Measurements from ENCODE around the gene SLC26A1. TPM values are rescaled to one million over a fixed set of nuclear protein-coding genes. Genes with fewer than 3 reads are reported as not detected.
"Not testable (repeated sequence)": the region's sequence is repeated elsewhere in the genome, so short reads cannot be mapped to it uniquely, and the experiment has no call there.

SLC26A1 gene
- total RNA-seq, 6 experiments from 2014 or later = 0.16 to 0.38 (median 0.19) TPM; not detected in 3

GRCh38 chr4:984336-985054 is 8.7 kb downstream of the SLC26A1 start:
- no peak overlapping the region for H3K27ac Mint-ChIP-seq
- no peak for TF ChIP-seq CTCF (IDR thresholded peaks at IDR 0.05)
- no peaks in the 10 kb centered on the region for H3K9me3 Mint-ChIP-seq
- no peak overlapping the region; the same call in 1 of the 2 replicates for H3K4me3 Mint-ChIP-seq
- H3K4me1 Mint-ChIP-seq (ENCODE audit: low read depth) = peaks cover 28% of the 10 kb centered on the region
- no peaks in the 10 kb centered on the region for H3K36me3 Mint-ChIP-seq (ENCODE audit: low read depth)
- DNase-seq = no peak
- H3K27me3 Mint-ChIP-seq (ENCODE audit: insufficient read depth) = no peaks in the 10 kb centered on the region; the same call in 1 of the 2 replicates

- no peaks in the 10 kb centered on the region for H3K9me3 Mint-ChIP-seq
- H3K27ac Mint-ChIP-seq = no peak overlapping the region
- TF ChIP-seq CTCF (IDR thresholded peaks at IDR 0.05) = no peak
- peaks cover 29% of the 10 kb centered on the region for H3K4me1 Mint-ChIP-seq (ENCODE audit: low read depth)
- no peaks in the 10 kb centered on the region for H3K36me3 Mint-ChIP-seq (ENCODE audit: low read depth)
- H3K4me3 Mint-ChIP-seq = no peak overlapping the region
- no peak for DNase-seq
- H3K27me3 Mint-ChIP-seq (ENCODE audit: insufficient read depth) = no peaks in the 10 kb centered on the region; the same call in 1 of the 2 replicates
Measured at GRCh38 chr4:982814-983213, 10.4 kb downstream of the SLC26A1 start.

- no peak for DNase-seq
- no peak overlapping the region for H3K4me3 Mint-ChIP-seq
- H3K4me1 Mint-ChIP-seq (ENCODE audit: low read depth) = peaks cover 29% of the 10 kb centered on the region
- no peak overlapping the region for H3K27ac Mint-ChIP-seq
- no peaks in the 10 kb centered on the region; the same call in 1 of the 2 replicates for H3K27me3 Mint-ChIP-seq (ENCODE audit: insufficient read depth)
- TF ChIP-seq CTCF (IDR thresholded peaks at IDR 0.05) = no peak
- H3K9me3 Mint-ChIP-seq = no peaks in the 10 kb centered on the region
- no peaks in the 10 kb centered on the region for H3K36me3 Mint-ChIP-seq (ENCODE audit: low read depth)
Measured at GRCh38 chr4:982291-982690, 10.9 kb downstream of the SLC26A1 start.

GRCh38 chr4:978957-979701 is 14.1 kb downstream of the SLC26A1 start:
- no peaks in the 10 kb centered on the region for H3K36me3 Mint-ChIP-seq (ENCODE audit: low read depth)
- H3K27ac Mint-ChIP-seq = peak overlapping the region; percentile 83; the same call in 1 of the 2 replicates
- DNase-seq = peak; percentile 25

GRCh38 chr4:976016-976415 is 17.2 kb downstream of the SLC26A1 start:
- H3K4me3 Mint-ChIP-seq; H3K27me3 Mint-ChIP-seq (ENCODE audit: insufficient read depth); H3K27ac Mint-ChIP-seq; H3K36me3 Mint-ChIP-seq (ENCODE audit: low read depth); H3K9me3 Mint-ChIP-seq; DNase-seq: not testable (repeated sequence)
- H3K4me1 Mint-ChIP-seq (ENCODE audit: low read depth) = peaks cover 10% of the 10 kb centered on the region

More at GRCh38 chr4:978957-979701, 14.1 kb downstream of the SLC26A1 start:
- TF ChIP-seq CTCF (IDR thresholded peaks at IDR 0.05) = no peak
- H3K4me3 Mint-ChIP-seq = peak overlapping the region; percentile 57
- no peaks in the 10 kb centered on the region for H3K9me3 Mint-ChIP-seq
- no peaks in the 10 kb centered on the region; the same call in 1 of the 2 replicates for H3K27me3 Mint-ChIP-seq (ENCODE audit: insufficient read depth)
- peaks cover 10% of the 10 kb centered on the region for H3K4me1 Mint-ChIP-seq (ENCODE audit: low read depth)

GRCh38 chr4:974668-975067 is 18.5 kb downstream of the SLC26A1 start:
- Mint-ChIP-seq H3K4me1 (ENCODE audit: low read depth) (peaks cover 15% of the 10 kb centered on the region), H3K27me3 (ENCODE audit: insufficient read depth) (no peaks in the 10 kb centered on the region), H3K36me3 (ENCODE audit: low read depth) (no peaks in the 10 kb centered on the region; the same call in 1 of the 2 replicates), H3K9me3 (no peaks in the 10 kb centered on the region), H3K4me3 (no peak overlapping the region), H3K27ac (no peak overlapping the region)
- TF ChIP-seq CTCF (IDR thresholded peaks at IDR 0.05) = no peak
- DNase-seq = no peak

All from HFFc6 (cell line).